Right renal pelvis (tissue), 4 donors: ENCODE measurements around the gene KRTCAP2. TPM values are rescaled to one million over a fixed set of nuclear protein-coding genes. Genes with fewer than 3 reads are reported as not detected.
"Not testable (repeated sequence)": the region's sequence is repeated elsewhere in the genome, so short reads cannot be mapped to it uniquely, and the experiment has no call there.

Experiments used
- DNase-seq, 4 donors: peaks; one replicate each; pipeline ENCODE4 v3.0.0-alpha.2; 2013; ENCODE audit warnings: low read depth in 4 of 4, low spot score in 3 of 4, missing footprints in 1 of 4
- polyA plus RNA-seq, 4 donors: library from polyadenylated mRNA; unstranded; fragments of 120-200 nt; gene quantifications; one replicate each; pipeline ENCODE4 v1.2.1, GENCODE V29; 2013; ENCODE audit not compliant: insufficient read length in 4 of 4

Gene KRTCAP2
- polyA plus RNA-seq, 4 donors: 137 to 177 (median 153) TPM

DNA sequence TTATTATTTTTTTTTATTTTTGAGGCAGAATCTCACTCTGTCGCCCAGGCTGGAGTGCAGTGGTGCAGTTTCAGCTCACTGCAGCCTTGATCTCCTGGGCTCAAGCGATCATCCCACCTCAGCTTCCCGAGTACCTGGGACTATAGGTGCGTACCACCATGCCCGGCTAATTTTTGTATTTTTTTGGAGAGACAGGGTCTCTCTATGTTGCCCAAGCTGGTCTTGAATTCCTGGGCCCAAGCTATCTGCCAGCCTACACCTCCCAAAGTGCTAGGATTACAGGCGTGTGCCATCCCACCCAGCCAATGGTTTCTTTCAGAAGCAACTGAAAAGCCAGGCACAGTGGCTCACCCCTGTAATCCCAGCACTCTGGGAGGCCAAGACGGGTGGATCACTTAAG is 2.3 kb downstream of the KRTCAP2 start:
- no peak for DNase-seq

- no peak for DNase-seq
These were observed 2.9 kb downstream of the KRTCAP2 start for GRCh38 chr1:155170101-155170785.

GRCh38 chr1:155169541-155169940 is 3.6 kb downstream of the KRTCAP2 start:
- no peak for DNase-seq

GRCh38 chr1:155168456-155169210 is 4.5 kb downstream of the KRTCAP2 start:
- no peak for DNase-seq

GRCh38 chr1:155168105-155168445 is 5.0 kb downstream of the KRTCAP2 start:
- DNase-seq: not testable (repeated sequence)

DNA sequence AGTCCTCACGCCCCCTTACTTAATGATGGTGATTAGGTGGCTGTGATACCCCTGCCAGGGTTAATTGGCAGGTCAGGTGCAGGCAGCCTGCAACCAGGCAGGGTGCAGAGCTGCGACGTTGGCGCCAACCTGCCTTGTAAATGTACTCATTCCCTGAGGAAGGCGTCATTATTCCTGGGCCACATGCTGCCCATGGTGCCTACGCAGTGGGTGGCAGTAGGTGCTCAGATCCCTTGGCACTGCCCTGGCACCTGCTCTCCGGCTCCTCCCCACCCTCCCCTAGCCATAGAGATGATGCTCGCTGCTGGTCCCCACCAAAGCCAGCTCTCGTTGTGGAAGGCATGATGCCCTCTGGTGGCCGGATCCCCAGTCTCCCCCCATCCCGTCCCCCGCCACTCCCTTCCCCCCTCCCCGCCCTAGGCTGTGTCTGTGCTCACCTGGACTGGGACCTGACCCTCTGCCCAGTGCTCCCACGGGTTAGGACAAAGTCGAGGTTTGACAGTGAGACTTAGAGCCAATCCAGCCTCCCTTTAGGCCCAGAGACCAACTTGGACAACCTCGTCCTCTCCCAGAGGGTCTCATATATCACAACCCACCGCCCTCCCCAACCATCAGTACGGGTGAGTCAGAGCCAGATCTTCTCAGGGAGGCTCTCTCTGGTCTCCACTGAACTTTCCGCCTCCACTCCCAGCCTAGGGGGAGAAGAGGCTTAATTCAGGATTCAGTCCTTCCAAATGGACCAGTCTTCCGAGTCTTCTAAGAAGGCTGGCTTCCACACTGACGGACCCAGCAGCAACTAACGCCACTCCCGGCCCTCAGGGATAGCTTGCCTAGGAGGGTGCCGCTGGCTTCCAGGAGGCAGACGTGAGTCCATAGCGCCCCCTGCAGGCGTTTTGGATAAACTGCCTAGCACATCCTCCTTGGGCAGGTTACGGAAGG is 5.7 kb downstream of the KRTCAP2 start:
- DNase-seq: peak in 2 of 4 donors; percentile 81 to 85

DNA sequence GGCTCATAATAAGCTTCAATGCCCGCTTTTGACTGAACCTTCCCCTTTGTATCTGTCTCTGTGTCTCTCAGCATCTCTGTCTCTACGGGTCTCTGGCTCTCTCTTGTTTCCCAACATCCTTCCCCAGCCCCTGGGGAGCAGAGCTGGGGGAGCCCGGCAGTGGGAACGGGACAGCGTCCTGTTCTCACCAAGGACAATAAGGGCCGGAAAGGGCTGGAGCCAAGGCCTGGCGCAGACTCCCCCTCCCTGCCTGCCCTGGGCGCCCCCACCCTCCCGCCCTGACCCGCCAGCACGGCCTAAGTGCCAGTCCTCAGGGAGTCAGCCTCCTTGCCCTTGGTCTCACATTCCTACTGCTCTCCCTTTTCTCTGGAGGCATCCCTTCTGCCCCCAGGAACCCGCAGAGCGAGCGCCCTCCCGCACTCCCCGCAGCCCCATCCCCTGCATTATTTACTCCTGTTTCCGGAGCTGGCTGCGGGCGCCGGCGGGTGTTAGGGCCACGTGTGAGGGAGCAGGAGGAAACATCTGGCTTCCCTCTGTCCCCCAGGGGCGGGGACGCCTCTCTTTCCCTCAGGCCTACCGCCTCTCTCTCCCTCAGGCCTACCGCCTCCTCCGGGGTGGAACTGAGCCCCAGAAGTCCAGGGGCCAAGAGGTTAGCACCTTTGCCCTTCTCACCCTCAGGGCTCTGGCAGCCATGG is 6.5 kb downstream of the KRTCAP2 start:
- DNase-seq: no peak

- DNase-seq: no peak
These were observed 7.0 kb downstream of the KRTCAP2 start for GRCh38 chr1:155166051-155166470.

DNA sequence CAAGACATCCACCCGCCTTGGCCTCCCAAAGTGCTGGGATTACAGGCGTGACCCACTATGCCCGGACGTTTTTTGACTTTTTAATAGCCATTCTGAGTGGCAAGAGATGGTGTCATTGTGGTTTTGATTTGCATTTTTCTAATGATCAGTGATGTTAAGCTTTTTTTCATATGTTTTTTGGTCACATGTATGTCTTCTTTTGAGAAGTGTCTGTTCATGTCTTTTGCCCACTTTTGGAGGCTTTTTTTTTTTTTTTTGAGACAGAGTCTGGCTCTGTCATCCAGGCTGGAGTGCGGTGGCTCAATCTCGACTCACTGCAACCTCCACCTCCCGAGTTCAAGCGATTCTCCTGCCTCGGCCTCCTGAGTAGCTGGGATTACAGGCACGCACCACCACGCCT is 8.5 kb downstream of the KRTCAP2 start:
- not testable (repeated sequence) for DNase-seq

DNA sequence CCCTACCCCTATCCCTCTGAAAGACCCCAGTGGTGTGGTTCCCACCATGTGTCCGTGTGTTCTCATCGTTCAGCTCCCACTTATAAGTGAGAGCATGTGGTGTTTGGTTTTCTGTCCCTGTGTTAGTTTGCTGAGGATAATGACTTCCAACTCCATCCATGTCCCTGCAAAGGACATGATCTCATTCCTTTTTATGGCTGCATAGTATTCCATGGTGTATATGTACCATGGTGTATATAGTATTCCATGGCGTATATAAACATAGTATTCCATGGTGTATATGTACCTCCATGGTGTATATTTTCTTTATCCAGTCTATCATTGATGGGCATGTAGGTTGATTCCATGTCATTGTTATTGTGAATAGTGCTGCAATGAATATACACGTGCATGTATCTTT is 9.3 kb downstream of the KRTCAP2 start:
- DNase-seq: not testable (repeated sequence)

GRCh38 chr1:155162631-155163030 is 10.5 kb downstream of the KRTCAP2 start:
- DNase-seq: not testable (repeated sequence)

DNA sequence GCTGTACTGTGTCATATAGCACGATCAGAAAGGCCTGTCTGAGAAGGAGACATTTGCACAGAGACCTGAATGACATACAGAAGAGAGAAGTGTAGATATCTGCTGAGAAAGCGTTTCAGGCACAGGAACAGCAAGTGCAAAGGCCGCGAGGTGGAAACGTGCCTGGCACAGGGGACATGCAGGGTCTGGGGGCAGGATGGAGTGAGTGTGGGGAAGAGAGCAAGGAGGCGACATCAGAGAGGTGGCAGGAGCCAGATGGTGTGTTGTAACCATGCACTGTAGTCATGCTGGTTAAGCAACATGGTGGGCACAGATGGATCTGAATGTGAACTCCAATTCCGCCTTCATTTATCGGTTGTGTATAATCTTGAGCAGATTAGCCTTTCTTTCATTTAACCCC is 13.0 kb downstream of the KRTCAP2 start:
- no peak for DNase-seq

GRCh38 chr1:155158991-155159390 is 14.1 kb downstream of the KRTCAP2 start:
- no peak for DNase-seq

- not testable (repeated sequence) for DNase-seq
These were observed 17.0 kb downstream of the KRTCAP2 start for GRCh38 chr1:155155996-155156643.

DNA sequence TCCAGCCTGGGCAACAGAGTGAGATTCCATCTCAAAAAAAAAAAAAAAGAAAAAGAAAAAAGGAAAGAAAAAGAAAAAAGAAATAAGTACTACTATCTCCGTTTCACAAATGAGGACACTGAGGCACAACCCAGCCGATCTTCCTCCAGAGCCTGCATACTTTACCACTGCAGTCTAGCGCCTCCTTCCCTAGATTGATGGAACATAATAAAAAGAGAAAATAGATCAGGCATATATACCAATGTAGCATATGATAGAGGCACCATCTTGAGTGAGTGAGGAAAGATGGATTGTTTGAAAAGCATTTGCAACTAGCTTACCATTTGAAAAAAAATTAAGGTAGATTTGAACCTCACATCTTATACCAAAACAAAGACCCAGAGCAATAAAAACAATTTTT is 27.6 kb downstream of the KRTCAP2 start:
- DNase-seq: no peak

GRCh38 chr1:155141749-155142148 is 31.4 kb downstream of the KRTCAP2 start:
- no peak for DNase-seq

- DNase-seq: no peak
These were observed 32.5 kb downstream of the KRTCAP2 start for GRCh38 chr1:155140630-155140953.

GRCh38 chr1:155139895-155140629 is 33.0 kb downstream of the KRTCAP2 start, which contains the start of gene DPM3:
DPM3 (minus strand) TSS chr1:155140531; CDS start chr1:155140240, 291 bp downstream.
- peak in 2 of 4 donors; percentile 66 to 77 for DNase-seq
